LNCaP clone FGC (cell line): Measurements from ENCODE around the gene CMKLR1.

ENCODE experiments used
- DNase-seq: peaks from one replicate; pipeline ENCODE4 v3.0.0-alpha.2; 2011; ENCODE audit warnings: low read depth
- H3K4me3 ChIP-seq: 2 replicates; pipeline ENCODE4 v1.5.1; 2011; ENCODE audit warnings: mild to moderate bottlenecking, low read depth, low read length, control low read depth
- TF ChIP-seq, protein P1 (sequence below): IDR thresholded peaks from 2 replicates; pipeline ENCODE4 v1.5.1; 2012; ENCODE audit warnings: mild to moderate bottlenecking; ENCODE audit not compliant: control insufficient read depth, insufficient read depth; ENCODE audit errors: extremely low read depth

CMKLR1 gene

DNA sequence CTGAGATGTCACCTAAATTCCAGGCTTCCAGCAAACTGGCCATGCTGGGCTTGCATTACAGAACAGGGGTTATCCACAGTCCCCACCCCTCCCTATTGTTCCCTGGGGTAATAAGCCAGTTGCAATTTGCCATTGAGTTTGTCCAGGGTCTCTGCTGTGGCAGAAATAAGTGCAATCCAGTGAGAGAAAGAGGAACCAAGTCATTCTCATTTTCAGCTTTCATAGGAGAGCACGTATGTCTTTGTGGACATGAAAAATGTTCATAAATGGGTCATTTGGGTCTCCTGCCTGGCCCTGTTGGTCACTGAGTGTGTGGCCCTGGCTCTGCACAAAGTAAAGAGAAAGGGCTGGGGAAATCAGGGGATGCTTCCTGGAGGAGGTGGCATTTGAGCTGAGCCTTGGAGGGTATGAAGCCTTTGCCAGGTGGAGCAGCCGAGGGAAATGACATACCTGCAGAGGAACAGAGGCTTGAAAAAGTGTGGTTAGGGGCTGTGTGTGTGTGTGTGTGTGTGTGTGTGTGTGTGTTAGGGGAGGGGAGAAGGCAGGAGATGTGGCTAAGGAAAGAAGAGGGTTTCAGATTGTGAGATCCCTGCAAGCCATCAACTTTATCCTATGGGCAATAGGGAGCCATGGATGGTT lies 29.3 kb downstream of the CMKLR1 start:
- TF ChIP-seq, protein P1, sequence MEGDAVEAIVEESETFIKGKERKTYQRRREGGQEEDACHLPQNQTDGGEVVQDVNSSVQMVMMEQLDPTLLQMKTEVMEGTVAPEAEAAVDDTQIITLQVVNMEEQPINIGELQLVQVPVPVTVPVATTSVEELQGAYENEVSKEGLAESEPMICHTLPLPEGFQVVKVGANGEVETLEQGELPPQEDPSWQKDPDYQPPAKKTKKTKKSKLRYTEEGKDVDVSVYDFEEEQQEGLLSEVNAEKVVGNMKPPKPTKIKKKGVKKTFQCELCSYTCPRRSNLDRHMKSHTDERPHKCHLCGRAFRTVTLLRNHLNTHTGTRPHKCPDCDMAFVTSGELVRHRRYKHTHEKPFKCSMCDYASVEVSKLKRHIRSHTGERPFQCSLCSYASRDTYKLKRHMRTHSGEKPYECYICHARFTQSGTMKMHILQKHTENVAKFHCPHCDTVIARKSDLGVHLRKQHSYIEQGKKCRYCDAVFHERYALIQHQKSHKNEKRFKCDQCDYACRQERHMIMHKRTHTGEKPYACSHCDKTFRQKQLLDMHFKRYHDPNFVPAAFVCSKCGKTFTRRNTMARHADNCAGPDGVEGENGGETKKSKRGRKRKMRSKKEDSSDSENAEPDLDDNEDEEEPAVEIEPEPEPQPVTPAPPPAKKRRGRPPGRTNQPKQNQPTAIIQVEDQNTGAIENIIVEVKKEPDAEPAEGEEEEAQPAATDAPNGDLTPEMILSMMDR = no peak
- no peak overlapping the region for H3K4me3 ChIP-seq
- DNase-seq = no peak

DNA sequence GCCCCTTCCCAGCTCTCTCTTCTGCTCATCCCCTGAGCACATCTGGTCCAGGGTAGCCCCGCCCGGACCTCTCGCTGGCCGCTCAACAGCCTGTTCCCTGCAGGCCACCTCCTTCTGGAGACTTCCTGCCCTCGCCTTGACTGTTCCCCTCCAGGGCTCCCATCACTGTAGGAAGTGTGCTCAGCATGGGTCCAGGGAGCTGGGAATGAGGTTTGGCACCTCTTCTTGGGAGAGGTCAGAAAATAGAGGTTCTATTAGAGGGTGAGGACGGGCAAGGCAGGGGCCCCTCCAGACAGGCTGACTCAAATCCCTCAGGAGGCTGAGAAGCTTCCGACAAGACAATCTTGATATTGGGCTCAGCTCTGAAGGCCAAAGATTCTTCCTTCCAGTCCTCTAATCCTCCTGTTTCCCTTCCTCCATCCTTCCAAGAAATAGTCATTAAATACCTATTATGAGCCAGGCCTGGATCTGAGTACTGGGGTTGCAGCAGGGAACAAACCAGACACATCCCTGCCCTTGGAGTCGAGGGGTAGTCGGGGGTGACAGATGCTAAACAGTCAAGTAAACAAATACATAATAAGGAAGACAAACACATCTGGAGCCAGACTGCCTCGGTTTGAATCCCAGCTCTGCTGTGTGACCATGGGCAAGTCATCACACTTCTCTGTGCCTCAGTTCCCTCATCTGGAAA lies 30.6 kb downstream of the CMKLR1 start:
- TF ChIP-seq, protein P1 = no peak
- no peak for DNase-seq
- no peak overlapping the region for H3K4me3 ChIP-seq

DNA sequence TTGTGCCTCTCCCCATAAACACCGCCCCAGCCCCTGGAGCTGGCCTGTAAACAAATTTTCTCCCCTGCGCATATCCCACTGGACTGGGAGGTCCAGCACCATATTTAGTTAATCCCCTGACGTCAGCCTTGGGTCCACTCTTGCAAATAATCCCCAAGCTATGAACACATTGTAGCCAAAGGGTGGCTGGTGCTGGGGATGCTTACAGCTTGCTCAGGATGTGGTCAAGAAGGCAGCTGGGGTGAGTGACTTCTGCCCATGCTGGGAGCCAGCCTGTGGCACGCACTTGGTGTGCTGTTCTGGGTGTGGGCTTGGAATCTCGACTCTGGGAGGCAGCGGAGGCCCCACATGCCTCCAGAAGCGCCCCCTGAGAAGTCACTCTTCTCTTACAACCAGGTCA lies 32.1 kb downstream of the CMKLR1 start:
- no peak for DNase-seq
- H3K4me3 ChIP-seq = no peak overlapping the region
- TF ChIP-seq, protein P1 = no peak

DNA sequence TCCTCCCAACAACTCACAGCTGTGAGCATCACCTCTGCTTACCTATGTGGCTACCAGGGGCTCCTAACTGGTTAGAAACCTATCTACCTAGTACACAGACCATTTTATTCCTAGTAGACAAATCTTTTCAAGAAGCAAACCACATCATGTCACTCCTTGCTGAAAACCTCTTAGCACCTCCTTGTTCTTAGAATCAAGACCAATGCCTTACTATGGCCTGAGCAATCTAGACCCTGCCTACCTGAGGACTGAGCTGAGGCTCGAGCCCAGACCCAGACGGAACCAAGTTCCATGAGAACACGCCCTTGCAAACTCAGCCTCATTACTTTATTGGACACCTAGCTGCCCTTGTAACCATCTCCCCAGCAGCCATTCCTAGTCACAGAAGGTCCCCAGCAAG lies 32.6 kb downstream of the CMKLR1 start:
- H3K4me3 ChIP-seq = no peak overlapping the region
- no peak for DNase-seq
- TF ChIP-seq, protein P1 = no peak

DNA sequence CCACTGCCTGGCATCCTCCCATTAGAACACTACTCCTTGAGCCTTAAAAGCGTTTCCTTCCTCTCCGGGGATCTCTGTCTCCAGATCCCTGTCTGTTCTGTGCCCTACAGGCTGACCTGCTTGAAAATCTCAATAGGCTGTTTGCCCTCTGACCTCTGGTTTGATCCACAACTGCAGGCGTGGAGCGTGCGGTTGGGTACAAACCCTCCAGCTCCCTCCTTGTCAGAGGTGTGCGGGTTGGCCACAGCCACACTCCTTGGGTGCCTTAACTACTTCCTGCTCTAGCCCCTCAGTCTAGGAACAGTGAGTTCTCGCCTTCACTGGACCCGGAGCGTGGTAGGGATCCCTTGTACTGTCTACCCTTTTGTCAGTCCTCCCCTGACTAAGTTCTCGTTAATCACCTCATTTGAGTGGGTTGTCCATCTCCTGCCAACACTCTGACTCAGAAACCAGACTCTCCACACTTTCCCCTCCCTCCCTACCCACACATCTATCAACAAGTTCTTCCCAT lies 33.1 kb downstream of the CMKLR1 start:
- H3K4me3 ChIP-seq = no peak overlapping the region
- no peak for DNase-seq
- TF ChIP-seq, protein P1 = no peak

DNA sequence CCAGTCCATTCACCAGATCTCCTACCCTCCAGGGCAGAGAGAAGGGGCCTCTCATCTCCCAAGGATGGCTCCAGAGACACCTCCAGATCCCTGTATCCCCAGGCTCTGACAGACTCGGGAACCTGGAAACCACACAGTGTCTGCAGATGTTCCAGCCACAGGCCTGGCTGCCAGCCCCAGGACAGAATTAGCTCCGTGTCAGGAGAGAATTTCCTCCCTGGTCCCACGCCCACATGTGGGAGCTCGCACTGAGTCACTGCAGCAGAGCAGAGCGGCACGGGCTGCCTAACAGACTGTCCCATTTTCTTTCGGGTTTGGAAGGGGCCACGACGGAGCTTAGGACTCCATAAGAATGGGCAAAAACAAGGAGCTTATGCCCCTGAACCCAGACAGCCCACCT lies 33.6 kb downstream of the CMKLR1 start:
- H3K4me3 ChIP-seq = no peak overlapping the region
- TF ChIP-seq, protein P1 = no peak
- no peak for DNase-seq
